Embryonic facial prominence (tissue), 1 donor: ENCODE results near the gene GGTLC2.

ENCODE experiments used
- DNase-seq: peaks from one replicate; pipeline ENCODE4 v3.0.0-alpha.2; 2016; ENCODE audit errors: extremely low spot score

Gene GGTLC2

GRCh38 chr22:22691716-22692701 is 47.6 kb downstream of the GGTLC2 start:
- DNase-seq, result no peak

- DNase-seq, result no peak
These were observed 48.5 kb downstream of the GGTLC2 start for GRCh38 chr22:22692707-22693530.

- no peak for DNase-seq
These were observed 49.1 kb downstream of the GGTLC2 start for GRCh38 chr22:22693531-22693884.

- no peak for DNase-seq
These were observed 49.7 kb downstream of the GGTLC2 start for GRCh38 chr22:22694106-22694505.

GRCh38 chr22:22696104-22696503 is 51.7 kb downstream of the GGTLC2 start:
- DNase-seq, result no peak
